Activated B cell treated with CpG ODN at 0.5 μM for 24 hours (primary cell): Measurements from ENCODE around the gene ARHGAP30. TPM values are rescaled to one million over a fixed set of nuclear protein-coding genes. Genes with fewer than 3 reads are reported as not detected.
"Not testable (repeated sequence)": the region's sequence is repeated elsewhere in the genome, so short reads cannot be mapped to it uniquely, and the experiment has no call there.

Experiments used
- ATAC-seq: fragments of 200-7000 bp; cut with Tn5 transposase; one replicate; pipeline ENCODE4 v1.10.0; 2021; ENCODE audit warnings: low read depth, mild to moderate bottlenecking, moderate library complexity
- CTCF ChIA-PET: fragments of 350-600 bp; sonication (Branson Sonifier 250); formaldehyde crosslinking; loops from one replicate; lab custom pipeline; 2021; ENCODE audit warnings: antibody characterized with exemption; lab: Charles Lee
- POLR2A ChIA-PET: fragments of 350-600 bp; sonication (Branson Sonifier 250); formaldehyde crosslinking; loops from one replicate; lab custom pipeline; 2021; ENCODE audit warnings: antibody characterized with exemption; lab: Charles Lee
- DNase-seq: peaks from one replicate; pipeline ENCODE4 v3.0.0; 2022
- H3K27ac Mint-ChIP-seq: one replicate; pipeline ENCODE4 v1.8.0; 2020; ENCODE audit warnings: mixed read lengths
- H3K27me3 Mint-ChIP-seq: one replicate; pipeline ENCODE4 v1.8.0; 2021; ENCODE audit warnings: mixed read lengths
- H3K36me3 Mint-ChIP-seq: one replicate; pipeline ENCODE4 v1.8.0; 2021; ENCODE audit warnings: low read depth, mixed read lengths
- H3K4me1 Mint-ChIP-seq: one replicate; pipeline ENCODE4 v1.8.0; 2021; ENCODE audit warnings: mixed read lengths
- H3K4me3 Mint-ChIP-seq: one replicate; pipeline ENCODE4 v1.8.0; 2020; ENCODE audit warnings: mild to moderate bottlenecking, mixed read lengths
- H3K9me3 Mint-ChIP-seq: one replicate; pipeline ENCODE4 v1.8.0; 2020; ENCODE audit warnings: mixed read lengths
- CTCF ChIP-seq: fragments of 200-600 bp; IDR thresholded peaks from one replicate; pipeline ENCODE4 v1.8.0; 2022; ENCODE audit warnings: antibody characterized with exemption, mild to moderate bottlenecking
- intact Hi-C: fragments of 100-400 bp; cut with micrococcal nuclease; formaldehyde crosslinking; loops from one replicate; pipeline ENCODE4 v1.15.1; 2024
- total RNA-seq: library from RNA; stranded (reverse); gene quantifications from 2 replicates; pipeline ENCODE4 v1.2.3, GENCODE V29; 2022

Gene ARHGAP30
- total RNA-seq, 1 donor from 2014 or later, result 158 TPM

- intact Hi-C loops, result loop anchor here (5.0 kb wide), 1 partner anchor 301 kb away; the partner anchor contains the start of gene CFAP126
- peaks cover 61% of the 10 kb centered on the region for H3K36me3 Mint-ChIP-seq
- no peaks in the 10 kb centered on the region for H3K27me3 Mint-ChIP-seq
- POLR2A ChIA-PET, result interaction anchor here (0.7 to 9.8 kb wide), 4 partner anchors 15 to 81 kb away, joined by 3 to 285 read pairs (median 6); partner anchors contain the start of genes TSTD1 and USF1
- DNase-seq (no peak), ATAC-seq (no peak)
- TF ChIP-seq CTCF, result no peak
- H3K4me1 Mint-ChIP-seq, result peaks cover 80% of the 10 kb centered on the region
- CTCF ChIA-PET, result interaction anchor here (6.2 kb wide), 1 partner anchor 30 kb away, joined by 95 read pairs; the partner anchor contains the start of gene KLHDC9
- peak overlapping the region; percentile 95 for H3K27ac Mint-ChIP-seq
- H3K9me3 Mint-ChIP-seq, result no peaks in the 10 kb centered on the region
- peak overlapping the region; percentile 96 for H3K4me3 Mint-ChIP-seq
Measured at GRCh38 chr1:161066694-161067093, 3.0 kb downstream of the ARHGAP30 start.

GRCh38 chr1:161065681-161066080 lies 4.0 kb downstream of the ARHGAP30 start:
- H3K27ac Mint-ChIP-seq, H3K27me3 Mint-ChIP-seq, H3K9me3 Mint-ChIP-seq, H3K4me3 Mint-ChIP-seq, ATAC-seq, DNase-seq: not testable (repeated sequence)
- Mint-ChIP-seq H3K36me3 (peaks cover 68% of the 10 kb centered on the region), H3K4me1 (peaks cover 77% of the 10 kb centered on the region)
- ChIA-PET CTCF (interaction anchor here (1.3 kb wide), 1 partner anchor 68 kb away, joined by 4 read pairs; no protein-coding TSS in a partner anchor), POLR2A (interaction anchor here (1.5 to 9.8 kb wide), 2 partner anchors 14 to 20 kb away, joined by 8 to 285 read pairs; partner anchors contain the start of gene USF1)
- intact Hi-C loops, result loop anchor here (5.0 kb wide), 1 partner anchor 302 kb away; the partner anchor contains the start of gene CFAP126

GRCh38 chr1:161063936-161064335 lies 5.8 kb downstream of the ARHGAP30 start:
- peaks cover 78% of the 10 kb centered on the region for H3K4me1 Mint-ChIP-seq
- POLR2A ChIA-PET, result interaction anchor here (0.8 to 9.8 kb wide), 2 partner anchors 18 to 48 kb away, joined by 14 to 285 read pairs; partner anchors contain the start of gene USF1
- CTCF ChIA-PET, H3K27me3 Mint-ChIP-seq, DNase-seq, intact Hi-C loops, H3K4me3 Mint-ChIP-seq, ATAC-seq, H3K9me3 Mint-ChIP-seq: not testable (repeated sequence)
- H3K36me3 Mint-ChIP-seq, result peaks cover 74% of the 10 kb centered on the region
- H3K27ac Mint-ChIP-seq, result peak overlapping the region; percentile 31

- intact Hi-C loops, result no loop called here
- Mint-ChIP-seq H3K4me3 (no peak overlapping the region), H3K36me3 (peaks cover 68% of the 10 kb centered on the region), H3K9me3 (no peaks in the 10 kb centered on the region), H3K4me1 (peaks cover 59% of the 10 kb centered on the region), H3K27ac (no peak overlapping the region), H3K27me3 (no peaks in the 10 kb centered on the region)
- ATAC-seq, result no peak
- CTCF ChIA-PET, result no interaction called here
- no peak for TF ChIP-seq CTCF
- DNase-seq, result no peak
- POLR2A ChIA-PET, result interaction anchor here (2.7 to 2.9 kb wide), 2 partner anchors 8 to 16 kb away, joined by 9 to 20 read pairs; partner anchors contain the start of genes ARHGAP30 and USF1
Measured at GRCh38 chr1:161061419-161061818, 8.3 kb downstream of the ARHGAP30 start.

- Mint-ChIP-seq H3K9me3 (no peaks in the 10 kb centered on the region), H3K27ac (peak overlapping the region; percentile 6), H3K4me1 (peaks cover 41% of the 10 kb centered on the region), H3K4me3 (no peak overlapping the region), H3K27me3 (no peaks in the 10 kb centered on the region), H3K36me3 (peaks cover 73% of the 10 kb centered on the region)
- ChIA-PET POLR2A (interaction anchor here (0.7 to 2.9 kb wide), 3 partner anchors 10 to 248 kb away, joined by 3 to 20 read pairs (median 9); partner anchors contain the start of genes ARHGAP30 and USF1), CTCF (no interaction called here)
- TF ChIP-seq CTCF, result no peak
- intact Hi-C loops, result no loop called here
- ATAC-seq (no peak), DNase-seq (no peak)
Measured at GRCh38 chr1:161059293-161059692, 10.4 kb downstream of the ARHGAP30 start.

GRCh38 chr1:161054805-161055204 lies 14.9 kb downstream of the ARHGAP30 start:
- intact Hi-C loops, result no loop called here
- CTCF ChIA-PET, result interaction anchor here (0.7 kb wide), 1 partner anchor 43 kb away, joined by 3 read pairs; the partner anchor contains the start of gene KLHDC9
- ATAC-seq (no peak), DNase-seq (no peak)
- Mint-ChIP-seq H3K27ac (no peak overlapping the region), H3K36me3 (peaks cover 79% of the 10 kb centered on the region), H3K9me3 (no peaks in the 10 kb centered on the region), H3K27me3 (no peaks in the 10 kb centered on the region), H3K4me3 (no peak overlapping the region), H3K4me1 (peaks cover 10% of the 10 kb centered on the region)
- TF ChIP-seq CTCF, result no peak
- POLR2A ChIA-PET, result interaction anchor here (0.7 kb wide), 1 partner anchor 10 kb away, joined by 4 read pairs; no protein-coding TSS in a partner anchor
